Adipocyte (in vitro differentiated cells): ENCODE results near the gene TAGAP.

Experiments used
- DNase-seq: peaks from one replicate; pipeline ENCODE4 v3.0.0-alpha.2; 2015; ENCODE audit warnings: low read depth
- H3K27me3 ChIP-seq: replicated peaks from 2 replicates; pipeline ENCODE4 v1.7.0; 2013; ENCODE audit warnings: mild to moderate bottlenecking, low read length, moderate library complexity; ENCODE audit not compliant: control insufficient read depth, insufficient read depth
- H3K36me3 ChIP-seq: 2 replicates; pipeline ENCODE4 v1.7.0; 2013; ENCODE audit warnings: low read length, mild to moderate bottlenecking, moderate library complexity; ENCODE audit not compliant: control insufficient read depth, insufficient read depth, severe bottlenecking
- H3K4me1 ChIP-seq: 2 replicates; pipeline ENCODE4 v1.7.0; 2013; ENCODE audit warnings: mild to moderate bottlenecking, low read length, moderate library complexity; ENCODE audit not compliant: control insufficient read depth, insufficient read depth
- H3K4me3 ChIP-seq: 2 replicates; pipeline ENCODE4 v1.7.0; 2013; ENCODE audit warnings: mild to moderate bottlenecking, low read length, moderate library complexity
- H3K9ac ChIP-seq: 2 replicates; pipeline ENCODE4 v1.7.0; 2013; ENCODE audit warnings: mild to moderate bottlenecking, low read length, moderate library complexity
- H3K9me3 ChIP-seq: 2 replicates; pipeline ENCODE4 v1.7.0; 2013; ENCODE audit warnings: mild to moderate bottlenecking, low read length, moderate library complexity; ENCODE audit not compliant: control insufficient read depth

Gene TAGAP

GRCh38 chr6:159059141-159059540, 14.3 kb upstream of the TAGAP start:
- peaks cover 8% of the 10 kb centered on the region for H3K9me3 ChIP-seq
- no peaks in the 10 kb centered on the region for H3K4me1 ChIP-seq
- no peaks in the 10 kb centered on the region for H3K36me3 ChIP-seq
- H3K9ac ChIP-seq: no peak overlapping the region
- no peak overlapping the region for H3K4me3 ChIP-seq
- no peak for DNase-seq
- H3K27me3 ChIP-seq: peaks cover 80% of the 10 kb centered on the region

GRCh38 chr6:159056899-159057298, 12.1 kb upstream of the TAGAP start:
- H3K36me3 ChIP-seq: no peaks in the 10 kb centered on the region

GRCh38 chr6:159056432-159056831, 11.6 kb upstream of the TAGAP start:
- H3K27me3 ChIP-seq: peaks cover 63% of the 10 kb centered on the region
- no peak for DNase-seq
- H3K9me3 ChIP-seq: peaks cover 9% of the 10 kb centered on the region
- H3K36me3 ChIP-seq: no peaks in the 10 kb centered on the region
- no peak overlapping the region for H3K4me3 ChIP-seq
- no peak overlapping the region for H3K9ac ChIP-seq
- no peaks in the 10 kb centered on the region for H3K4me1 ChIP-seq

More at GRCh38 chr6:159056899-159057298, 12.1 kb upstream of the TAGAP start:
- Histone ChIP-seq H3K4me1 (no peaks in the 10 kb centered on the region), H3K4me3 (no peak overlapping the region), H3K9me3 (peaks cover 13% of the 10 kb centered on the region), H3K9ac (no peak overlapping the region), H3K27me3 (peaks cover 68% of the 10 kb centered on the region)
- no peak for DNase-seq

- Histone ChIP-seq H3K9me3 (peaks cover 7% of the 10 kb centered on the region), H3K9ac (no peak overlapping the region), H3K4me3 (no peak overlapping the region), H3K27me3 (peaks cover 59% of the 10 kb centered on the region), H3K4me1 (no peaks in the 10 kb centered on the region), H3K36me3 (no peaks in the 10 kb centered on the region)
- no peak for DNase-seq
These were observed 11.2 kb upstream of the TAGAP start for GRCh38 chr6:159056003-159056402.

GRCh38 chr6:159053781-159054398, 9.1 kb upstream of the TAGAP start:
- H3K36me3 ChIP-seq: no peaks in the 10 kb centered on the region
- H3K9ac ChIP-seq: no peak overlapping the region
- DNase-seq: no peak
- peaks cover 7% of the 10 kb centered on the region for H3K9me3 ChIP-seq
- no peaks in the 10 kb centered on the region for H3K4me1 ChIP-seq
- H3K4me3 ChIP-seq: no peak overlapping the region
- H3K27me3 ChIP-seq: peaks cover 62% of the 10 kb centered on the region

DNA sequence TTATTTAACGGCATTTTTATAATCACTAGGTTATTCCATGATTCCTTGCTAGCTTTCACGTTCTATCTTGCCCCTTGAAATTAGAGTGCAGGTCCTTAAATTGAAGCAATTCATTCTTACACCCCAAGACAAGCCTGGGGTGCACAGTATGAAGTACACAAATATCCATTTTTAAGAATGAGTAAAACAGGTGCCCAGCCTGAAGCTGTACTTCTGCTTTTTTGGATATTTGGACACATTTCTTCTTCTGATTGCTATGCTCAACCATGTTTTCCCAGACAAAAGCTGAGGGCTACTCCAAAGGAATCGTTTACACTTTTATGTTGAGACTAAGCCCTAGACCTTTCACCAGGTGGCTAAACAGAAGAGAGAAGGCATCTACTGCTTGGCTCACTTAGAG, 7.9 kb upstream of the TAGAP start:
- Histone ChIP-seq H3K4me1 (no peaks in the 10 kb centered on the region), H3K27me3 (peaks cover 68% of the 10 kb centered on the region), H3K9me3 (peaks cover 7% of the 10 kb centered on the region), H3K36me3 (no peaks in the 10 kb centered on the region), H3K9ac (no peak overlapping the region), H3K4me3 (no peak overlapping the region)
- DNase-seq: no peak

GRCh38 chr6:159047891-159048685, 3.3 kb upstream of the TAGAP start:
- Histone ChIP-seq H3K36me3 (no peaks in the 10 kb centered on the region), H3K4me1 (peaks cover 7% of the 10 kb centered on the region), H3K9me3 (no peaks in the 10 kb centered on the region), H3K9ac (no peak overlapping the region), H3K4me3 (no peak overlapping the region), H3K27me3 (peaks cover 34% of the 10 kb centered on the region)
- no peak for DNase-seq

DNA sequence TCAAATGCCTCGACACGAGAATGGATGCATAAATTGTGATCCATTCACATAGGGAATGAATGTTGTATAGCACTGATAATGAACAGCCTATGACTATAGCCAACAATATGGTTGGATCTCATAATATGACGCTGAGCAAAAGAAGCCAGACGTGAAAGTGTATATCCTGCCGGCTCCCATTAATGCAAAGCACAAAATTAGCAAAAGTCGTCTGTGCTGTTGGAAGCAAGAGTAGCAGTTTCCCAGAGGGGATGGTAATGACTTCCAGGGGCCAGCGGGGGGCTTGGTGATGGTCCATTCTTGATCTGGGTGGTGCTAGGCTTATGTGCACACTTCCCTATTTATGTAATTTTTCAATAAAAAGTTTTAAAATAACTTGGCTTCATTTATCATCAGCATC, 1.0 kb upstream of the TAGAP start:
- peaks cover 14% of the 10 kb centered on the region for H3K4me1 ChIP-seq
- no peak overlapping the region for H3K9ac ChIP-seq
- no peaks in the 10 kb centered on the region for H3K36me3 ChIP-seq
- no peaks in the 10 kb centered on the region for H3K9me3 ChIP-seq
- DNase-seq: no peak
- peaks cover 33% of the 10 kb centered on the region for H3K27me3 ChIP-seq
- no peak overlapping the region for H3K4me3 ChIP-seq

DNA sequence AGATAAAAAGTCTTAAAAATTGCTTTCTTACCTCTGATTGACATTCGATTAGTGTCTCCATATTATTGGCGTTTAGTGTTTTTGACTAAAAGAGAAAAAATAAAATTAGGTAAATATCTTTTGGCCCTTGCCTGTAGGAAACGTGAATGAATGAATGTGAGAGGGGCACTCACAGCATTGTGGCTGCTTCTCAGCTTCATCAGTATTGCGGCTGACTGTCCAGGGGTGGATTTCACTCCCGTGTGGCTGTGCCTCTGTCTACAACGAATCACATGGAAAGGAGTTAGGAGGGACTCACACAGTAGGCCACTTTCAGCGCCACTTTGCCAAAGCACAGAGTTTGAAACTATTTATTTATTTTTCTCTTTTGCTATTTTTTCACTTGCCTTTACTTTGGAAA, 844 bp downstream of the TAGAP start:
- Histone ChIP-seq H3K9me3 (no peaks in the 10 kb centered on the region), H3K27me3 (peaks cover 24% of the 10 kb centered on the region), H3K4me1 (peaks cover 19% of the 10 kb centered on the region), H3K4me3 (no peak overlapping the region), H3K9ac (no peak overlapping the region), H3K36me3 (no peaks in the 10 kb centered on the region)
- no peak for DNase-seq

DNA sequence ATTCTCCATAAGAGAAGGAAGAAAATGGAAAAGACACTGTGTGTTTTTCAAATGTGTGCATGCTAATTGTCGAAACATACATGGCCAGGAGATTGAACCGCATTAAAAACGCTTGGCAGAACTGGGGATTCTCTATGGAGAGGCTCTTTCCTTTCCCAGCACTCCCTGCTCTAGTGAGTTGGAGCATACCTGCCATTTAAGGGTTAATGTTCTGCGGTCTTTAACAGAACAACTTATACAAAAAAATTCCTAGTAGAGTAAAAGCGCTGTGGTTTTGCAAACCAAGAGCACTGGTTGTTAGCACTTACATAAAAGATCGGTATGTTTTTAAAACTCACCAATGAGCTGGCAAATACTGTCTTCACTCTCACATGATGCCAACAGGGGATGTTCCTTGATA, 1.5 kb downstream of the TAGAP start:
- no peaks in the 10 kb centered on the region for H3K9me3 ChIP-seq
- H3K4me3 ChIP-seq: no peak overlapping the region
- no peak for DNase-seq
- H3K4me1 ChIP-seq: peaks cover 26% of the 10 kb centered on the region
- H3K36me3 ChIP-seq: no peaks in the 10 kb centered on the region
- peaks cover 17% of the 10 kb centered on the region for H3K27me3 ChIP-seq
- H3K9ac ChIP-seq: no peak overlapping the region

- no peak overlapping the region for H3K9ac ChIP-seq
- no peak for DNase-seq
- no peaks in the 10 kb centered on the region for H3K36me3 ChIP-seq
- H3K4me3 ChIP-seq: no peak overlapping the region
- H3K4me1 ChIP-seq: peaks cover 30% of the 10 kb centered on the region
- H3K27me3 ChIP-seq: peaks cover 13% of the 10 kb centered on the region
- H3K9me3 ChIP-seq: no peaks in the 10 kb centered on the region
These were observed 2.0 kb downstream of the TAGAP start for GRCh38 chr6:159042826-159043181.
